Fibroblast of skin of back (primary cell): Measurements from ENCODE around the gene GOLGA8R. TPM values are rescaled to one million over a fixed set of nuclear protein-coding genes. Genes with fewer than 3 reads are reported as not detected.
"Not testable (repeated sequence)": the region's sequence is repeated elsewhere in the genome, so short reads cannot be mapped to it uniquely, and the experiment has no call there.

ENCODE experiments used
- DNase-seq: peaks from one replicate; pipeline ENCODE4 v3.0.0-alpha.2; 2013
- polyA plus RNA-seq, 2 experiments: library from polyadenylated mRNA; unstranded; fragments of 120-200 nt; gene quantifications; one replicate each; pipeline ENCODE4 v1.2.1, GENCODE V29; 2013; ENCODE audit not compliant: insufficient read length in 2 of 2

GOLGA8R gene
- polyA plus RNA-seq (2013, experiment 1 of 2; ENCODE audit: insufficient read length): 1.0 TPM
- polyA plus RNA-seq (2013, experiment 2 of 2; ENCODE audit: insufficient read length): 1.9 TPM

- not testable (repeated sequence) for DNase-seq
These were observed at the start of gene GOLGA8R for GRCh38 chr15:30414160-30414559. TSS of gene GOLGA8R (minus strand) at chr15:30414260. CDS start at chr15:30414162, 98 bp downstream.

GRCh38 chr15:30463849-30464248 lies 49.8 kb upstream of the GOLGA8R start:
- DNase-seq: not testable (repeated sequence)

GRCh38 chr15:30462176-30462575 lies 48.1 kb upstream of the GOLGA8R start:
- not testable (repeated sequence) for DNase-seq

- peak; percentile 8 for DNase-seq
These were observed 38.6 kb upstream of the GOLGA8R start for GRCh38 chr15:30452702-30453101.

GRCh38 chr15:30438348-30438747 lies 24.3 kb upstream of the GOLGA8R start:
- DNase-seq: not testable (repeated sequence)

- DNase-seq: not testable (repeated sequence)
These were observed 21.8 kb upstream of the GOLGA8R start for GRCh38 chr15:30435878-30436277.

GRCh38 chr15:30420723-30421122 lies 6.7 kb upstream of the GOLGA8R start:
- not testable (repeated sequence) for DNase-seq

- DNase-seq: not testable (repeated sequence)
These were observed 6.4 kb downstream of the GOLGA8R start for GRCh38 chr15:30407636-30408035.

- not testable (repeated sequence) for DNase-seq
These were observed 15.1 kb downstream of the GOLGA8R start for GRCh38 chr15:30398988-30399387.

- not testable (repeated sequence) for DNase-seq
These were observed 20.4 kb downstream of the GOLGA8R start for GRCh38 chr15:30393664-30393991.

- DNase-seq: not testable (repeated sequence)
These were observed 21.0 kb downstream of the GOLGA8R start, which contains the start of gene CHRFAM7A for GRCh38 chr15:30392766-30393663. TSS of gene CHRFAM7A (minus strand) at chr15:30393540. CDS start at chr15:30383351, 10,189 bp downstream.

- DNase-seq: not testable (repeated sequence)
These were observed 27.7 kb downstream of the GOLGA8R start for GRCh38 chr15:30386318-30386887.

- DNase-seq: not testable (repeated sequence)
These were observed 37.0 kb downstream of the GOLGA8R start for GRCh38 chr15:30377082-30377413.

GRCh38 chr15:30376375-30377081 lies 37.5 kb downstream of the GOLGA8R start:
- not testable (repeated sequence) for DNase-seq

- peak; percentile 8 for DNase-seq
These were observed 38.2 kb downstream of the GOLGA8R start for GRCh38 chr15:30375872-30376271.

- not testable (repeated sequence) for DNase-seq
These were observed 39.2 kb downstream of the GOLGA8R start for GRCh38 chr15:30374862-30375261.

GRCh38 chr15:30368271-30368670 lies 45.8 kb downstream of the GOLGA8R start:
- not testable (repeated sequence) for DNase-seq

- not testable (repeated sequence) for DNase-seq
These were observed 46.8 kb downstream of the GOLGA8R start for GRCh38 chr15:30367246-30367645.

- DNase-seq: not testable (repeated sequence)
These were observed 52.7 kb downstream of the GOLGA8R start for GRCh38 chr15:30361404-30361803.

- DNase-seq: not testable (repeated sequence)
These were observed 53.1 kb downstream of the GOLGA8R start for GRCh38 chr15:30360990-30361389.

GRCh38 chr15:30355043-30355442 lies 59.0 kb downstream of the GOLGA8R start:
- not testable (repeated sequence) for DNase-seq
